HG03159 (cell line): ENCODE results near the gene SSMEM1.
"Not testable (repeated sequence)": the region's sequence is repeated elsewhere in the genome, so short reads cannot be mapped to it uniquely, and the experiment has no call there.

Source experiments
- ATAC-seq: cut with Tn5 transposase; IDR thresholded peaks from one replicate; pipeline ENCODE4 v1.9.1; 2021; ENCODE audit warnings: mild to moderate bottlenecking, moderate library complexity; ENCODE audit not compliant: unreplicated experiment

Gene SSMEM1

DNA sequence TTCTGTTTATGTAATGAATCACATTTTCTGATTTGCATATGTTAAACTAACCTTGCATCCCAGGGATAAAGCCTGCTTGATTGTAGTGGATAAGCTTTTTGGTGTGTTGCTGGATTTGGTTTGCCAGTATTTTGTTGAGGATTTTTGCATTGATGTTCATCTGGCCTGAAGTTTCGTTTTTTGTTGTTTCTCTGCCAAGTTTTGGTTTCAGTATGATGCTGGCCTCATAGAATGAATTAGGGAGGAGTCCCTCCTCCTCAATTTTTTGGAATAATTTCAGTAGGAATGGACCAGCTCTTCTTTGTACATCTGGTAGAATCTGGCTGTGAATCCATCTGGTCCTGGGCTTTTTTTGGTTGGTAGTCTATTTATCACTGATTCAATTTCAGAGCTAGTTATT is 35.8 kb downstream of the SSMEM1 start:
- not testable (repeated sequence) for ATAC-seq

DNA sequence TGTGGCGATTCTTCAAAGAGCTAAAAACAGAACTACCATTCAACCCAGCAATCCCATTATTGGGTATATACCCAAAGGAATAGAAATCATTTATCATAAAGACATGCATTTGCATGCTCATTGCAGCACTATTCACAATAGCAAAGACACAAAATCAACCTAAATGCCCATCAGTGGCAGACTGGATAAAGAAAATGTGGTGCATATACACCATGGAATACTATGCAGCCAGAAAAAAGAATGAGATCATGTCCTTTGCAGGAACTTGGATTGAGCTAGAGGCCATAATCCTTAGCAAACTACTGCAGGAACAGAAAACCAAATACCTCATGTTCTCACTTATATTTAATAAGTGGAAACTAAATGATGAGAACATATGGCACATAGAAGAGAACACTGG is 38.8 kb downstream of the SSMEM1 start:
- ATAC-seq, result not testable (repeated sequence)

DNA sequence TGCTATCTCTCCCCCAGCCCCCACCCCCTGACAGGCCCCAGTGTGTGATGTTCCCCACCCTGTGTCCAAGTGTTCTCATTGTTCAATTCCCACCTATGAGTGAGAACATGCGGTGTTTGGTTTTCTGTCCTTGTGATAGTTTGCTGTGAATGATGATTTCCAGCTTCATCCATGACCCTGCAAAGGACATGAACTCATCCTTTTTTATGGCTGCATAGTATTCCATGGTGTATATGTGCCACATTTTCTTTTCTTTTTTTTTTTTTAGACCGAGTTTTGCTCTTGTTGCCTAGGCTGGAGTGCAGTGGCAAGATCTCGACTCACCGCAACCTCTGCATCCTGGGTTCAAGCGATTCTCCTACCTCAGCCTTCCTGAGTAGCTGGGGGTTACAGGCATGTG is 41.2 kb downstream of the SSMEM1 start:
- not testable (repeated sequence) for ATAC-seq

DNA sequence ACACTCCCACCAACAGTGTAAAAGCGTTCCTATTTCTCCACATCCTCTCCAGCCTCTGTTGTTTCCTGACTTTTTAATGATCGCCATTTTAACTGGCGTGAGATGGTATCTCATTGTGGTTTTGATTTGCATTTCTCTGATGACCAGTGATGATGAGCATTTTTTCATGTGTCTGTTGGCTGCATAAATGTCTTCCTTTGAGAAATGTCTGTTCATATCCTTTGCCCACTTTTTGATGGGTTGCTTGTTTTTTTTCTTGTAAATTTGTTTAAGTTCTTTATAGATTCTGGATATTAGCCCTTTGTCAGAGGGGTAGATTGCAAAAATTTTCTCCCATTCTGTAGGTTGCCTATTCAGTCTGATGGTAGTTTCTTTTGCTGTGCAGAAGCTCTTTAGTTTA is 42.0 kb downstream of the SSMEM1 start:
- ATAC-seq, result not testable (repeated sequence)

DNA sequence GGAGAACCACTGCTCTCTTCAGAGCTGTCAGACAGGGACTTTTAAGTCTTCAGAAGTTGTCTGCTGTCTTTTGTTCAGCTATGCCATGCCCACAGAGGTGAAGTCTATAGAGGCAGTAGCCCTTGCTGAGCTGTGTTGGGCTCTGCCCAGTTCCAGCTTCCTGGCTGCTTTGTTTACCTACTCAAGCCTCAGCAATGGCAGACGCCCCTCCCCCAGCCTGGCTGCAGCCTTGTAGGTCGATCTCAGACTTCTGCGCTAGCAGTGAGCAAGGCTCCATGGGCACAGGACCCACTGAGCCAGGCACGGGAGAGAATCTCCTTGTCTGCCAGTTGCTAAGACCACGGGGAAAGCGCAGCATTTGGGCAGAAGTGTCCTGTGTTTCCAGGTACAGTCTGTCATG is 46.9 kb downstream of the SSMEM1 start:
- no peak for ATAC-seq

DNA sequence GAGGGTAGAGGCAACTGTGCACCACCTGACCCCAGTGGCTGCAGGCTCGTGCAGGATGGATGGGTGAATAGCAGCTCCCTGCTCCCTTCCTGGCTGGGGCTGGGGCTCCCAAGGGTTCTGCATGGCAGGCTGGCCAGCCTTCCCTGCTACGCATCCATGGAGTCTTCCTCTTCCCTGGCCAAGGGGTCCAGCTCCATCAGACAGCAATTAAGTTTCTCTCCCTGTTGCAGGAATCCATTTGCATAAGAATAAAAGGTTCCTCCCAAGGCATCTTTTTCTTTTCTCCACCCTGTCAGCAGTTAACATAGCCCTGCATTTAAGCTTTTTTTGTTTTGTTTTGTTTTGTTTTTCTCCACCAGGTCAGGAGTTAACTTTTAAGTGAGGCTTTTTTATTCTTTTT is 49.0 kb downstream of the SSMEM1 start:
- no peak for ATAC-seq

DNA sequence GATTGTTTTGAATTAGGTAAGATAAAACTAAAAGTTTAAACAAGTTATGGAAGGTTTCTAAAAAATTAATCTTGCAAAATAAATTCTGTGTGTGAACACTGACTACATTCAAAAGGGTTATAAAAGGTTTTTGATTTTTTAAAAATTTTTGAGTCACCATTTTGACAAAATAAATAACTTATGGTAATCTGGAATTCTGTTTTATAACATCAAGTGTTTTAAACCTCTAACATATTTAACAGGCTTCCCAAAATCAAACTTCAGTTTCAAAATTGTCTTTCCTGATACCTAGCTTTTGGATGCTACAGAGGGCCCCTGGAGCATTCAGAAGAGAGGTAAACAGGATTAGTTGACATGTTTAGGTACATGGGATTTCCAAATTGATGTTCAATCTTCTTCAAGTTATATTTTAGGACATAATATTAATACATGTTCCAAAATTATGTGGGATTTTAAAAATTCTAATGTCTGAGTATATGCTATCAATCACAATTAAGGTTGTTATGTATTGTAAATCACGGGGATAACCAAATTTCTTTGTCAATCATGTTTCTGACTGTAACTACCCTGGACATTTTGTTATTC is 50.9 kb downstream of the SSMEM1 start:
- ATAC-seq, result no peak

DNA sequence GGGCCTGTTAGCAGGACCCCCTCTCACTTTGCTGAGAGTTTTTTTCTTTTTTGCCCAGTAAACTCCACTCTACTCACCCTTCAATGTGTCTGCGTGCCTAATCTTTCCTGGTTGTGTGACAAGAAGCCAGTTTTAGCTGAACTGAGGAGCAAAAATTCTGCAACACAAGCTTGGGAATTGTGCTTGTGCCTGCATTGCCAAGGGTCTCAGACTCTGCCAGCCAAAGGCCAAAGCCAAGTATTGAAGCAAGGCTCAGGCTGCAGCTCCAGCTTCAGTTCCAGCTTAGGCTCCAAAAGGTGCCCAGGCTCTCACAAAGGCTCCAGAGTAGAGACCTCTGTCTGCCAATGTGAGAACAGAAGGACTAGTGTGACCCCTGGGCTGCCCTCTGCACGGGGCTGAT is 54.8 kb downstream of the SSMEM1 start:
- ATAC-seq, result no peak

DNA sequence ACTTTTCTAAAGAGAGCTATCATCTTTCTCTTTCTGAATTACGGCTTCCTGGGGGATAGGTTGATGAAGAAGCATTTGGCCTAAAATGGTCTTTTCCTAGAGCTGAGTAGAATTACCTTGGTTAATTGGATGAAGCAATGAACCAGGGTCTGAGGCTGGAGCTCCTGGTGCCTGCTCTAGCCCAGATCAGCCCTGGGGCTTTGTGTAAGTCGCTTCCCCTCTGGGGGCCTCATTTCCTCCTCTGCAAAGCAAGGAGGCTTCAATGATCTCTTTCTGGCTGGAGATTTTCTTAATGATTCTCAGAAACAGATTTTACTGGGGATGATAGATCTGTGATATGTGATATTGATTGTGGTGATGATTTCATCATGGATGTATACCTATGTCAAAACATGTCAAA is 55.5 kb downstream of the SSMEM1 start:
- ATAC-seq, result no peak
